Kidney (tissue), 14 donors: Measurements from ENCODE around the gene EIF6. TPM values are rescaled to one million over a fixed set of nuclear protein-coding genes. Genes with fewer than 3 reads are reported as not detected.

ENCODE experiments used
- DNase-seq, 5 donors: peaks; one replicate each; pipeline ENCODE4 v3.0.0-alpha.2; 2013 to 2020
- FAIRE-seq: peaks from 2 replicates; lab custom pipeline; 2012; peaks lifted over from hg19 to GRCh38; lab: Jason Lieb, UNC
- H3K27ac ChIP-seq, 2 donors: one replicate each; pipeline ENCODE4 v1.7.0; 2013; ENCODE audit warnings: low read depth in 2 of 2, low read length in 2 of 2, inconsistent platforms in 1 of 2
- H3K27me3 ChIP-seq: one replicate; pipeline ENCODE4 v1.7.1; 2013; ENCODE audit warnings: low read length, inconsistent platforms; ENCODE audit not compliant: control insufficient read depth, insufficient read depth
- H3K36me3 ChIP-seq, 3 donors: one replicate each; pipeline versions ENCODE4 v1.7.0 to v1.7.1; 2013; ENCODE audit warnings: low read length in 3 of 3, control low read depth in 1 of 3, inconsistent platforms in 1 of 3; ENCODE audit not compliant: insufficient read depth in 3 of 3, control insufficient read depth in 2 of 3
- H3K4me1 ChIP-seq, 3 donors: one replicate each; pipeline versions ENCODE4 v1.7.0 to v1.7.1; 2013; ENCODE audit warnings: low read length in 3 of 3, inconsistent platforms in 1 of 3, low read depth in 1 of 3; ENCODE audit not compliant: control insufficient read depth in 2 of 3, insufficient read depth in 2 of 3
- H3K4me3 ChIP-seq, 3 donors: one replicate each; pipeline versions ENCODE4 v1.7.0 to v1.8.1; 2013; ENCODE audit warnings: low read length in 3 of 3, control low read depth in 1 of 3, inconsistent platforms in 1 of 3
- H3K9ac ChIP-seq, 3 donors: one replicate each; pipeline versions ENCODE4 v1.7.0 to v1.7.1; 2013; ENCODE audit warnings: low read length in 3 of 3, control low read depth in 1 of 3, inconsistent platforms in 1 of 3
- H3K9me3 ChIP-seq, 3 donors: one replicate each; pipeline versions ENCODE4 v1.7.0 to v1.7.1; 2013; ENCODE audit warnings: low read length in 3 of 3, control low read depth in 1 of 3, inconsistent platforms in 1 of 3; ENCODE audit not compliant: control insufficient read depth in 2 of 3, insufficient read depth in 1 of 3
- CTCF ChIP-seq: IDR thresholded peaks from 3 replicates; pipeline ENCODE4 v1.5.1; 2012; ENCODE audit warnings: mild to moderate bottlenecking, moderate library complexity, borderline replicate concordance; ENCODE audit not compliant: insufficient read depth; ENCODE audit errors: extremely low read depth
- intact Hi-C: fragments of 100-400 bp; cut with DNase I; formaldehyde crosslinking; loops from one replicate; pipeline ENCODE4 v1.11.1; 2022
- polyA plus RNA-seq: library from polyadenylated mRNA; stranded (reverse); fragments of 350-450 nt; fragmentation: Illumina TruSeq; extraction: RNeasy Lipid Tissue Mini Kit (QIAGEN cat#74804); gene quantifications from one replicate; pipeline ENCODE4 v1.2.3, GENCODE V29; 2014; ENCODE audit warnings: low read depth, low replicate concordance; ENCODE audit not compliant: insufficient read depth
- total RNA-seq: library from RNA; stranded (reverse); fragmentation: NEBNext Ultra II Directional; extraction: Animal tissue kit (Norgen Biotek cat#: 25700); gene quantifications from one replicate; pipeline ENCODE4 v1.2.1, GENCODE V29; 2021
- donor health status: control.
- donor health status: control.
- donor health status: control.
- donor health status: control.
- donor health status: control.
- donor health status: DM: yes; HTN: yes; CAD: no.
- donor health status: Normal renal cell carcinoma (clear cell type).

EIF6 gene
- total and polyA plus RNA-seq, 2 donors from 2014 or later = 114 to 254 TPM

- Histone ChIP-seq H3K27me3 (no peaks in the 10 kb centered on the region), H3K9me3 (no peaks in the 10 kb centered on the region), H3K4me3 (no peak overlapping the region), H3K4me1 (peaks cover 0 to 2% (median 0%) of the 10 kb centered on the region in 3 donors), H3K9ac (no peak overlapping the region), H3K27ac (no peak overlapping the region), H3K36me3 (peaks cover 0 to 2% (median 0%) of the 10 kb centered on the region in 3 donors)
- intact Hi-C loops = loop anchor here (5.0 kb wide), 1 partner anchor 142 kb away; no protein-coding TSS in a partner anchor
- DNase-seq (no peak), FAIRE-seq (no peak)
- no peak for TF ChIP-seq CTCF
These were observed 16.1 kb upstream of the EIF6 start for GRCh38 chr20:35300469-35301262.

- FAIRE-seq (no peak), DNase-seq (no peak)
- intact Hi-C loops = loop anchor here (5.0 kb wide), 1 partner anchor 143 kb away; no protein-coding TSS in a partner anchor
- Histone ChIP-seq H3K27me3 (no peaks in the 10 kb centered on the region), H3K9ac (no peak overlapping the region), H3K9me3 (no peaks in the 10 kb centered on the region), H3K4me3 (no peak overlapping the region), H3K36me3 (peaks cover 0 to 2% (median 0%) of the 10 kb centered on the region in 3 donors), H3K27ac (no peak overlapping the region), H3K4me1 (peaks cover 0 to 2% (median 0%) of the 10 kb centered on the region in 3 donors)
- no peak for TF ChIP-seq CTCF
These were observed 15.2 kb upstream of the EIF6 start for GRCh38 chr20:35299780-35300179.

- H3K36me3 ChIP-seq = peaks cover 0 to 2% (median 0%) of the 10 kb centered on the region in 3 donors
- no peak overlapping the region for H3K27ac ChIP-seq
- no peak for FAIRE-seq
- no peak overlapping the region for H3K9ac ChIP-seq
- DNase-seq = no peak
- H3K27me3 ChIP-seq = no peaks in the 10 kb centered on the region
- H3K4me3 ChIP-seq = no peak overlapping the region
- intact Hi-C loops = no loop called here
- no peaks in the 10 kb centered on the region for H3K4me1 ChIP-seq
- TF ChIP-seq CTCF = no peak
- no peaks in the 10 kb centered on the region for H3K9me3 ChIP-seq
These were observed 13.7 kb upstream of the EIF6 start for GRCh38 chr20:35298264-35298663.
